Activated effector memory CD4-positive, alpha-beta T cell treated with Interleukin-2 at 50 U/mL for 16 hours (primary cell): Measurements from ENCODE around the gene AJAP1.
"Not testable (repeated sequence)": the region's sequence is repeated elsewhere in the genome, so short reads cannot be mapped to it uniquely, and the experiment has no call there.

Source experiments
- DNase-seq: peaks from one replicate; pipeline ENCODE4 v3.0.0-alpha.2; 2020

The AJAP1 gene

GRCh38 chr1:4658643-4659628 lies 4.5 kb downstream of the AJAP1 start:
- no peak for DNase-seq

- DNase-seq = no peak
Measured at GRCh38 chr1:4660917-4661594, 6.6 kb downstream of the AJAP1 start.

DNA sequence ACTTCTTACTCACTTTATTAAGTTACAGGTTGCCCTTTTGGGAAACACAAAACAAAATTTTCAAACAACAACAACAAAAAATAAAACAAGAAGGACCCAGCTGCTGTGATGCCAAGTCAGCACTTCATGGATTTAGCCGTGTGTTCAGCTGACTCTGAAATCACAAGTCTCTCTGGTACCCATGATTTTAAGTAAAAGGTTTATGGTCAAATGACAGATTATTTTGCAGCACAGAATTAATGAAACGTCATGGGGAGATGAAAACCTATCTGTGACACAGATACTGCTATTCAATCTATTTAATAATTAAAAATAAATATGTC lies 7.1 kb downstream of the AJAP1 start:
- DNase-seq = no peak

DNA sequence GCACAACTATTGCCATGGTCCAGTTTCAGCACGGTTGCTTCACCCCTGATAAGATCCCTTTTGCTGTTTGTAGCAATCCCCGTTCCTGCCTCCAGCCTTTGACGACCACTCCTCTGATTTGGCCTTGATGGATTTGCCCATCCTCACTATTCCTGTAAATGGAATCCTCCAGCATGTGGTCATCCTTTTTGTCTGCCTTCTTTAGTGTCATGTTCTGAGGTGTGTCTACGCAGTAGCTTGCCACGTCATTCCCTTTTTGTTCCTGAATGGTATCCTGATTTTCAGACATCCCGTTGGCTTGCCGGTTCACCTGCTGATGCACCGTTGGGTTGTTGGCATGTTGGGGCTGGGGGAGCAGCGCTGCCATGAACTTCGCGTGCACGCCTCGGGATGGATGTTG lies 7.8 kb downstream of the AJAP1 start:
- no peak for DNase-seq

- DNase-seq = no peak
Measured at GRCh38 chr1:4662723-4663122, 8.3 kb downstream of the AJAP1 start.

DNA sequence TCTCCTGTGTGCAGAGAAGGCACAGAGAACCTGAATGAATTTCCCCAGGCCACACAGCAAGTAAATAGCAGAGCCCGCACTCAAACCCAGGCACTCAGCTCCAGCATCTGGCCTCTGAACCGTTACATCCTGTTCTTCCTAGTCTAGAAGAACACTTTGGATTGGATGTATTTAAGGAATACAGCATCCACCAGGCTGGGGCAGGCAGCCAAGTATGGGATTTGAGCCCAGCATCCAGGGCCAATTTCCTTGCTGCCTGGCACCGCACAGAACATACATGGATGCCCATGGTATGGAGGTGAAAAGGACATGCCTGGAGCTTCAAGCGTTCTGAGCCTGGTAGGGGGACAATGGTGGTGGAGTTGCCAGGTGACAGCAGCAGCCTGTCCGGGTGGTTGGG lies 9.7 kb downstream of the AJAP1 start:
- no peak for DNase-seq

- no peak for DNase-seq
Measured at GRCh38 chr1:4664606-4665005, 10.2 kb downstream of the AJAP1 start.

DNA sequence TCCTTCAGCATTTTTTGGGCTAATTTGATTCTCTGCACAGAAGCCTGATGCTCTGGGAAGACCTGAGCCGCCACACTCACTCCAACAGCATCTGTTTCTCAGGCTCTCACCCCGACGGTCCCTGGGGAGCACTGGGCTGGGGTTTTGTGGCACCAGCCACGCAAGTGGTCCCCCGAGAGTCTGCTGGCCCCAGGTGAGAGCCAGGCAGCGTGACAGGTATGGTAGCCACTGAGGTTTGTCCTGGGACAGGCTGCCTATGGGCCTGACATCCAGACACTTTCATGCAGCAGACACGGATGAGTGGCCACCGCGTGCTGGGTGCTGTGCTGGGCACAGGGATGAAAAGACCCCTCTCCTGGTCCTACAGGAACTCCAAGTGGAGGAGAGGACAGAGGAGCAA lies 11.0 kb downstream of the AJAP1 start:
- no peak for DNase-seq

- DNase-seq = not testable (repeated sequence)
Measured at GRCh38 chr1:4666683-4667082, 12.3 kb downstream of the AJAP1 start.

DNA sequence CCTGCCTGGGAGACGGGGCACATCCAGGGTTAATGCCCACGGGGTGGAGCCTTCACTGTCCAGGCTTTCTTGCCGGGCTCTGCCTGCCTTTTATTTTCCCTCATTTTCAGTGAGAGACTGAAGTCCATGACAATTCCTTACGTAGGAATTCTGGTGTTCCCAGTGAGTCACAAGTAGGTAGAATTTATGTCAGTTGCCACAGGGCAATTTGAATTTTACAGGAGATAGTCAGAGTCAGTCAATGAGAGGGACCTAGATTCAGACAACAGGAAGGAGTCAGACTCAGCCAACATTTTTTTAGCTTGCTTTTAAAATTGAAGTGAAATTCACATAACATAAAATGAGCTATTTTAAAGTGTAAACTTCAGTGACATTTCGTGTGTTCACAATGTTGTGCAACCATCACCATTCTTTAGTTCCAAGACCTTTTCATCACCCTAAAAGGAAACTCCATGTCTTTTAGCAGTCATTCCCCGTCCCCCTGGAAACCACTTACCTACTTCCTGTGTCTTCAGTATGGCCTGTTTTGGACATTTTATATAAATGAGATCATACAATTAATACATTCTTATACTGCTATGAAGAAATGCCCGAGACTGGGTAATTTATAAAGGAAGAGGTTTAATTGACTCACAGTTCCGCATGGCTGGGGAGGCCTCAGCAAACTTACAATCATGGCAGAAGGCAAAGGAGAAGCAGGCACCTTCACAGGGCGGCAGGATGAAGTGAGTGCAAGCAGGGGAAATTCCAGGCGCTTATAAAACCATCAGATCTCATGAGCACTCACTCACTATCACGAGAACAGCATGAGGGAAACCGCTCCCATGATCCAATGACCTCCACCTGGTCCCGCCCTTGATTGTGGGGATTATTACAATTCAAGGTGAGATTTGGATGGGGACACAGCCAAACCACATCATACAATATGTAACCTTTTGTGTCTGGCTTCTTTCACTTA lies 14.6 kb downstream of the AJAP1 start:
- no peak for DNase-seq

DNA sequence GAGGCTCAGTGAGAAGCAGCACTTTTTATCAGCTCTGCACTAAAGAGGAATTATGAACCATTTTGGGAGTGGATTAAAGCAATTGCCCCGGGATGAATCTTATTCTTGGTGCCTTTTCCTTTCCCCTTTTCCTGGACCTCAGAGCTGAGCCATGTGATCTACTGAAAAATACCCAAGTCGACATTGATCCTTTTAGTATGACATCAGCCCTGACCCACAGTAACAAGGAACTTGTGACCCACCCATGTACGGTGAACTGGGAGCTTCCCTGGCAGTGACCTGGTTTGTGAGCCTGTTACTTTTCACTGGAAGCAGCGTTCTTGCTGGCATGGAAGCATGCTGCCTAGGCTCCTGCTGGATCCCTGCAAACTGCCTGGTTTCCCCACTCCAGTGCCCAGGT lies 15.9 kb downstream of the AJAP1 start:
- DNase-seq = no peak

DNA sequence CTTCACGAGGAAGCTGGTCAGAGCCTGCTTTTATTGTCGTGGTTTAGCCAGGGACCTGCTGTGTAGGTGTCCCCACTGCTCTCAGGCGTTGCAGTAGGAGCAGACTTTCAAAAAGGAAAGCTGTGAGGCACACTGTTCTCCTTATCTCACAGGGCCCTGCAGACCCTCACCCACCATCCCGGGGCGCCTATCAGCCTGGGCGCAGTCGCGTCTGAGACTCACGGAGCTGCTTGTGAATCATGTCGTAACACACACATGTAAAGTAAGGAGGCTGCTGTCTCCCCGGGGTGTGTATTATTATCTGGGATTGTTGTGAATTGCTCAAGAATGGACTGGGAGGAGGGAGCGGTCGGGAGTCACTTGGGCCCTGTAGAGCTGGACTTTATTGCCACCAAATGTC lies 17.4 kb downstream of the AJAP1 start:
- no peak for DNase-seq

DNA sequence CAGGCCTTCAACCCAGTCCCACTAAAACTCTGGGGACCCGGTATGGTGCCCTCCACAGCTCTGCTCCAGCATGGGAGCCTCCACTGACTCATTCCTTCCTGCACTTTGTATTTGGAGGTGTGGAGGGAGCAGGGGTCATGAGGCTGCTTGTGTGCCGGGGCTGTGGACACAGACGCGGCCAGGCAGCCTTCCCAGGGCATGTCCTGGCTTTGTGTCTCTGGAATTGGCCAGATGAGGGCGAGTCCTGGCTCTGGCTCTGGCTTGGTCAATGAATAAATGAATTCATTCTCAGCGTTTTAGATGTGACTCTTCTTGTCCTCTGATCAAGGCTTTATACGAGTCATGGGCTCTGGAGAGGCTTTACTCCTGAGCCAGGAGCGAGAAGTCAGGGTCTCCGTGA lies 19.1 kb downstream of the AJAP1 start:
- no peak for DNase-seq

DNA sequence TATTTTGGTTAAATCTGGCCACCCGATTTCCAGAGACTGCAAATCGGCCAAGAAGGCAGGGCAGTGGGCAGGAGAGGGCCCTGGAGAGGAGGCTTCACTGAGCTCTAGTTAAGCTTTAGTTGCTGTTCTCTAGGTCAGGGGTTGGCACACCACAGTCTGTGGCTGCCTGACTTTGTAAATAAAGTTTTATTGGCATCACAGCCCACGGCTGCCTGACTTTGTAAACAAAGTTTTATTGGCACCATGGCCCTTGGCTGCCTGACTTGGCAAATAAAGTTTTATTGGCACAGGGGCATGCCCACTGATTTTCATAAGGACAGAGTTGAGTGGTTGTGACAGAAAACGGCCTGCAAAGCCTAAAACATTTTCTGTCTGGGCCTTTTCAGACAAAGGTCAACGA lies 19.7 kb downstream of the AJAP1 start:
- DNase-seq = no peak

- DNase-seq = no peak
Measured at GRCh38 chr1:4674676-4675075, 20.3 kb downstream of the AJAP1 start.

- DNase-seq = no peak
Measured at GRCh38 chr1:4675454-4676186, 21.2 kb downstream of the AJAP1 start.

- no peak for DNase-seq
Measured at GRCh38 chr1:4676253-4676652, 21.8 kb downstream of the AJAP1 start.

DNA sequence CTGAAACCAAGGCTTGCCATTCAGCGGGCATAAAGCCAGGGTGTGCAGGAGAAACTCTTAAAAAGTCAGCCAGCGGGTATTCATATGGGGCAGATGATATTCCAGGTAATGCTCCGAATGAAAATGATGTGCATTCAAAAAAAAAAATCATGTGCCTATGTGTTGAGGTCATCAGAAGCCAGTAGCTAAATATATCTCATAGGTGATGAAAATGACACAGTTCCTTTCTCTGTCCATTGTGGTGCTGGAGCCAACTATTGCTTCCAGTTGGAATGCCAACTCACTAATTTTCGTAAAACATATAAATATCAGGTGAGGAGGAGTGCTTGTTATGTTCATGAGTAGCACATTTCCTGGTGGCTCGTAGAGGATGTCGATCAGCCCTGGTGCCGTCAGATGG lies 23.2 kb downstream of the AJAP1 start:
- DNase-seq = no peak

DNA sequence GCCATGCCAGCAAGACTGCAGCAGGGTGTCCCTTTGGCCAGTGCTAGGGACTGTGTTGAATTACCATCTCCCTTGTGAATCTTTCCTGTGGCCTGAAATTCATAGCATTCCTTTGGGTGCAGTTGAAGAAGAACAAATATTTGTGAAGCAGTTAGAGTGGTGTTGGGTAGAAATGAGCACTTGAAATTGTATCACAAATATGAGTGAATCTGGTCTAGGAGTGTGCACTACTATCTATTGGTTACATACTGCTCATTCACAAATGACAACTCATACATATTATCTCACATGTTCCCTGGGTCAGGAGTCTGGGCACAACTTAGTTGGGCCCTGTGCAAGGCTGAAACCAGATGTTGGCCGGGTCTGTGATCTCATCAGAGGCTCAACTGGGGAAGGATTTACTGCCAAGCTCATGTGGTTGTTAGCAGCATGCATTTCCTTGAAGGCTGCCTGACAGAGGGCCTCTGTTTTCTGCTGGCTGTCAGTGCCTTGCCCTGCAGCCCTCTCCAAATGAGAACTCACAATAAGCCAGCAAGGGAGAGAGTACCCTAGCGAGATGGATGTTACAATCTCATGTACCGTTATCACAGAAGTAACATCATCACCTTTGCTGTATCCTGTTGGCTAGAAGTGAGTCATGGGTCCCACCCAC lies 23.8 kb downstream of the AJAP1 start:
- no peak for DNase-seq

GRCh38 chr1:4681026-4681425 lies 26.6 kb downstream of the AJAP1 start:
- no peak for DNase-seq

DNA sequence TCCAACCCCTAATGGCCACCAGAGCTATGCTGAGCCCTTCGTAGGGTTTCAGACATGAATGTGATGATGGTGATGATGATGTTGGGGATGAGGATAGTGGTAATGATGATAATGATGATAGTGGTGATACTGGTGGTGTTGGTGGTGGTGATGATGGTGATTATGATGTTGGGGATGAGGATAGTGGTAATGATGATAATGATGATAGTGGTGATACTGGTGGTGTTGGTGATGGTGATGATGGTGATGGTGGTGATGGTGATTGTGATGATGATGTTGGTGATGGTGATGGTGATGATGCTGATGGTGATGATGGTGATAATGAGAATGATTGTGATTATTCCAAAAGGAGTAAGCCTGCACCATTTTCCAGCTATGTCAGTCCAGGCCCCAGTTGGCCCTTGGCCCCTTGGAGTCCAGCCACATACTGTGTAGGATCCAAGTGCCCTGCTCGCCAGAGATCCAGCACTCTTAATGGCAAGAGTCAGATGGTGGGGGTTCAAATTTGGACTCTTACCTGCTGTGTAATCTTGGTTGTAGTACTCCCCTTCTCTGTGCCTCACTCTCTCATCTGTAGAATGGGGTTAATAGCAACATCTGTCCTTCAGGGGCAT lies 28.3 kb downstream of the AJAP1 start:
- DNase-seq = no peak

- DNase-seq = no peak
Measured at GRCh38 chr1:4684136-4684535, 29.7 kb downstream of the AJAP1 start.
